Common myeloid progenitor, CD34-positive (primary cell): ENCODE measurements around the gene MMP25.
A peak's percentile ranks its signal among the peaks of the same experiment; 100 is the strongest.

ENCODE experiments used
- CTCF ChIA-PET: fragments of 350-600 bp; sonication (Branson Sonifier 250); formaldehyde crosslinking; loops from one replicate; lab custom pipeline; 2021; ENCODE audit warnings: antibody characterized with exemption; lab: Charles Lee
- POLR2A ChIA-PET: fragments of 350-600 bp; sonication (Branson Sonifier 250); formaldehyde crosslinking; loops from one replicate; lab custom pipeline; 2021; ENCODE audit warnings: antibody characterized with exemption; lab: Charles Lee
- DNase-seq, 3 donors: peaks; one replicate each; pipeline versions ENCODE4 v3.0.0 to v3.0.0-alpha.2; 2013
- H3K27ac ChIP-seq, 2 experiments: 1 replicate in 1 of 2; 2 replicates in 1 of 2; pipeline ENCODE4 v1.7.0; 2013; ENCODE audit warnings: inconsistent platforms in 2 of 2, low read length in 2 of 2, mild to moderate bottlenecking in 2 of 2, low read depth in 1 of 2, moderate library complexity in 1 of 2; ENCODE audit not compliant: severe bottlenecking in 2 of 2, insufficient read depth in 1 of 2, poor library complexity in 1 of 2
- H3K27me3 ChIP-seq, 5 experiments: replicated peaks in 2 of 5; 1 replicate in 3 of 5; 2 replicates in 2 of 5; pipeline versions ENCODE4 v1.6.1 to v1.7.0; 2013; ENCODE audit warnings: low read length in 4 of 5, mild to moderate bottlenecking in 2 of 5, moderate library complexity in 2 of 5, inconsistent platforms in 1 of 5; ENCODE audit not compliant: insufficient read depth in 5 of 5, control insufficient read depth in 4 of 5
- H3K36me3 ChIP-seq, 4 experiments: 1 replicate in 2 of 4; 2 replicates in 2 of 4; pipeline versions ENCODE4 v1.6.1 to v1.7.0; 2013; ENCODE audit warnings: low read length in 3 of 4, control low read depth in 1 of 4, mild to moderate bottlenecking in 1 of 4; ENCODE audit not compliant: control insufficient read depth in 4 of 4, insufficient read depth in 4 of 4
- H3K4me1 ChIP-seq, 4 experiments: 1 replicate in 3 of 4; 2 replicates in 1 of 4; pipeline versions ENCODE4 v1.6.1 to v1.7.1; 2013; ENCODE audit warnings: low read length in 3 of 4, mild to moderate bottlenecking in 3 of 4, control low read depth in 1 of 4, inconsistent platforms in 1 of 4, moderate library complexity in 1 of 4; ENCODE audit not compliant: control insufficient read depth in 4 of 4, insufficient read depth in 4 of 4; ENCODE audit errors: control extremely low read depth in 1 of 4
- H3K4me3 ChIP-seq, 7 experiments: 1 replicate in 4 of 7; 2 replicates in 3 of 7; pipeline versions ENCODE4 v1.5.1 to v1.7.0; 2013; ENCODE audit warnings: mild to moderate bottlenecking in 7 of 7, low read length in 6 of 7, moderate library complexity in 6 of 7, inconsistent platforms in 2 of 7, low read depth in 2 of 7, control low read depth in 1 of 7; ENCODE audit not compliant: insufficient read depth in 4 of 7, control insufficient read depth in 1 of 7; ENCODE audit errors: extremely low read depth in 1 of 7
- H3K9me3 ChIP-seq, 5 experiments: 1 replicate in 4 of 5; 2 replicates in 1 of 5; pipeline versions ENCODE4 v1.6.1 to v1.7.1; 2013; ENCODE audit warnings: low read length in 4 of 5, mild to moderate bottlenecking in 2 of 5, inconsistent platforms in 1 of 5, low read depth in 1 of 5, moderate library complexity in 1 of 5; ENCODE audit not compliant: control insufficient read depth in 4 of 5, insufficient read depth in 2 of 5; ENCODE audit errors: control extremely low read depth in 1 of 5
- WGBS: methylation state at CpG from one replicate; pipeline ENCODE4 v1.1.5; 2013; ENCODE audit not compliant: insufficient coverage; 5-methylcytosine and 5-hydroxymethylcytosine counted together

The MMP25 gene

DNA sequence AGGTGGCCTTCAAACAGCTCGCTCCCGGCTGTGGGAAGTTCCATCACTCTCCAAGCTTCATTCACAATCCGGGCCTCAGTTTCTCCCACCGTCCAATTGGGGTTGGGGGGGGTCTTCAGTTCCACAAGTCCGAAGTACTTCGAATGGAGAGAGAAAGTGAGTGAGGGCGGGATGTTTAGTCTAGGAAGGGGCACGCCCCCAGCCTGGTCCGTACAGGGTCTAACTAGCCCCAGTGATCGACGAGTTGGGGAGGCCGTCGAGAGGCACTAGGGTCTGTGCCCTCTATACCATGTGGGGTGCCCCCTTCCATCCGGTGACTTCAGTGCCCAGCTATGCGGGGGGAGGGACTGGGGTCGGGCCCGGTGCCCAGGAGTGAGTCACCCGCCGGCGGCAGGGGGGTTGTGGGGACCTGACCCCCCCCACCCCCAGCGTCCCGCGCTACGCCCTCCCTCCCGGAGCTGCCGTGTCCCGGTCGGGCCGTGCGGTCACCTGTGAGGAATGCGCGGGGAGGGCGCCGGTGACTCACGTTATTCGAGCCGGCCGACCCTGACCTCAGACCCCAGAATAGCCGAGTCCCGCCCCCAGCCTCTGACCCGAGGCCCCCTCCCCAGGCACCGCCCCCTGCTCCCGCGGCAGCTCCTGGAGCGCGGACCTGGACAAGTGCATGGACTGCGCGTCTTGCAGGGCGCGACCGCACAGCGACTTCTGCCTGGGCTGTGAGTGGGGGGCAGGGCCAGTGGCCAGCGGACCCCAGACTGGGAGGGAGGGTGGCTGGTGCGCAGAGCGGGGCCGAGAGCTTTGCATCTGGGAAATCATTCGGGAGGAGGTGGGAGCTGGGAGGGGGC lies 25.5 kb upstream of the MMP25 start:
- CTCF ChIA-PET, result interaction anchor here (2.2 to 6.4 kb wide), 4 partner anchors 10 to 108 kb away, joined by 9 to 101 read pairs (median 61); no protein-coding TSS in a partner anchor
- under 1% methylated on average over 33 of the region's 57 CpGs for WGBS

DNA sequence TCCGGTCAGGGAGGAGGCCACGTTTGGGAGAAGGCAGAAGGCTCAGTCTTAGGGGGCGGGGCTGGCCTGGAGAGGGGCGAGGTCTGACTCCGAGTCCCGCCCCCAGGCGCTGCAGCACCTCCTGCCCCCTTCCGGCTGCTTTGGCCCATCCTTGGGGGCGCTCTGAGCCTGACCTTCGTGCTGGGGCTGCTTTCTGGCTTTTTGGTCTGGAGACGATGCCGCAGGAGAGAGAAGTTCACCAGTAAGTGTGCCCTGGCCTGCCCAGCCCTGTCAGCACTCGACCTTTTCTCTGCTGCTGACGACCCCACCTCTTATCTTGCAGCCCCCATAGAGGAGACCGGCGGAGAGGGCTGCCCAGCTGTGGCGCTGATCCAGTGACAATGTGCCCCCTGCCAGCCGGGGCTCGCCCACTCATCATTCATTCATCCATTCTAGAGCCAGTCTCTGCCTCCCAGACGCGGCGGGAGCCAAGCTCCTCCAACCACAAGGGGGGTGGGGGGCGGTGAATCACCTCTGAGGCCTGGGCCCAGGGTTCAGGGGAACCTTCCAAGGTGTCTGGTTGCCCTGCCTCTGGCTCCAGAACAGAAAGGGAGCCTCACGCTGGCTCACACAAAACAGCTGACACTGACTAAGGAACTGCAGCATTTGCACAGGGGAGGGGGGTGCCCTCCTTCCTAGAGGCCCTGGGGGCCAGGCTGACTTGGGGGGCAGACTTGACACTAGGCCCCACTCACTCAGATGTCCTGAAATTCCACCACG lies 24.7 kb upstream of the MMP25 start:
- H3K9me3 ChIP-seq, result no peaks in the 10 kb centered on the region
- CTCF ChIA-PET, result interaction anchor here (5.1 to 6.4 kb wide), 3 partner anchors 9 to 18 kb away, joined by 22 to 101 read pairs (median 100); no protein-coding TSS in a partner anchor
- POLR2A ChIA-PET, result interaction anchor here (1.0 to 3.5 kb wide), 4 partner anchors 8 to 18 kb away, joined by 3 to 15 read pairs (median 3); no protein-coding TSS in a partner anchor
- H3K36me3 ChIP-seq, result peaks cover 4 to 12% (median 12%) of the 10 kb centered on the region in 4 experiments
- H3K27ac ChIP-seq, result peak overlapping the region in 1 of 2 experiments; percentile 64
- H3K4me3 ChIP-seq, result peak overlapping the region; percentile 28 to 80 (median 64)
- peaks cover 0 to 60% (median 57%) of the 10 kb centered on the region in 4 experiments for H3K4me1 ChIP-seq
- WGBS, result 8% methylated on average over 17 of the region's 25 CpGs
- peak; percentile 64 to 72 (median 66) for DNase-seq
- H3K27me3 ChIP-seq, result no peaks in the 10 kb centered on the region

More for the DNA sequence above, 25.5 kb upstream of the MMP25 start:
- POLR2A ChIA-PET, result interaction anchor here (1.0 to 3.5 kb wide), 5 partner anchors 9 to 16 kb away, joined by 3 to 15 read pairs (median 6); no protein-coding TSS in a partner anchor
- H3K27me3 ChIP-seq, result no peaks in the 10 kb centered on the region
- H3K4me3 ChIP-seq, result peak overlapping the region; percentile 31 to 80 (median 64)
- no peaks in the 10 kb centered on the region for H3K9me3 ChIP-seq
- H3K36me3 ChIP-seq, result peaks cover 0 to 5% (median 4%) of the 10 kb centered on the region in 4 experiments
- no peak overlapping the region for H3K27ac ChIP-seq
- peaks cover 0 to 60% (median 57%) of the 10 kb centered on the region in 4 experiments for H3K4me1 ChIP-seq
- DNase-seq, result peak; percentile 45 to 82 (median 77)

DNA sequence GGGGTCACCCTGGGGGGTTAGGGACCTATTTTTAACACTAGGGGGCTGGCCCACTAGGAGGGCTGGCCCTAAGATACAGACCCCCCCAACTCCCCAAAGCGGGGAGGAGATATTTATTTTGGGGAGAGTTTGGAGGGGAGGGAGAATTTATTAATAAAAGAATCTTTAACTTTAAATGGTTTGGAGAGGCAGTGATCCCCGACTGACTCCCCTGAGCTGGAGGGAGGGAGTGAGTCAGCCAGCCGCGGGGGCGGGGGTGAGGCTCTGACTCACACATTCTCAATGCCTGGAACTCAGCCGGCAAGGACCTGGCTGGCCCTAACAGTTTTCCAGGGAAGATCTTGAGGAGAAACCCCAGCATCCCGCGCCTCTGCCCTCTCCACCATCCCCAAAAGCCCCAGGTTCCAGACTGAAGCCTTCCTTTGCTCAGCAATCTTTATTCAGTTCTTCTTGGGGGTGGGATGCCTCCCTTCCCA lies 24.1 kb upstream of the MMP25 start:
- Histone ChIP-seq H3K4me3 (peak overlapping the region in 4 of 7 experiments; percentile 52 to 80 (median 72)), H3K27me3 (no peaks in the 10 kb centered on the region), H3K4me1 (peaks cover 0 to 60% (median 57%) of the 10 kb centered on the region in 4 experiments), H3K9me3 (no peaks in the 10 kb centered on the region), H3K27ac (peak overlapping the region in 1 of 2 experiments; percentile 64), H3K36me3 (peaks cover 5 to 19% (median 18%) of the 10 kb centered on the region in 4 experiments)
- ChIA-PET CTCF (interaction anchor here (1.0 to 6.4 kb wide), 5 partner anchors 8 to 67 kb away, joined by 3 to 101 read pairs (median 22); no protein-coding TSS in a partner anchor), POLR2A (interaction anchor here (0.6 to 3.5 kb wide), 3 partner anchors 11 to 19 kb away, joined by 3 to 15 read pairs (median 7); no protein-coding TSS in a partner anchor)
- peak; percentile 62 to 84 (median 84) for DNase-seq
- 33% methylated on average over 7 of the region's 8 CpGs for WGBS

DNA sequence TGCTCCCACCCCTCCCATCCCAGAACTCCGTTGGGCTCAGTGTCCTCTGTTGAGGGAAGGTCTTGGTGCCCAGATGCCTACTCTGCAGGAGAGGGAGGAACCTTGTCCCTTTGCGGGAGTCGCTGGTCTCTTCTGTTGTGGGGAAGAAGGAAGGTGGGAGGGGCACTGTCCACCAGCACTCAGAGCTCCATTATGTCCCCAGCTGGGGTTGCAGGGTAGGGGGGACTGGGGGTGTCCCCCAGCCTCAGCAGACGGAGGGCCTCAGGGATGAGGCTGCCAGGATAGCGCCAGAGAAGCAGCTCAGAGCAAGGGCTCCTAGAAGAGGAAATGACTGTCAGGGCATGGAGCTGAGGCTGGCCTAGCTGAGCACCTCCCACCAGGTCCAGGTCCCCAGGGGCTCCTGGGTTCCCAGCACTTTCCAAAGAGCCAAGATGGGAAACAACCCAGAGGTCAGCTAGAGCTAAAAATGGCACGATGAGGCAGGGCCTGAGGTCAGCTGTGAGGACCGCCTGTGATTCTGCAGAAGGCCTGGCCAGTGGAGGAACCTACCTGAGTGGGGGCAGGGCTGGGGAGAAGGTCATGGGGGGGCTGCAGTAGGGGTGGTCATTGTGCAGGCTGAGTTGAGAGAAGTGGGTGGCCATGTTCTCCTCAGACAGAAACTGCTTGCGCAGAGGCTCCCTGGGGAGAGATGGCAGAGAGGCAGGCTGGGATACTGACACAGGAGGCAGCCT lies 23.5 kb upstream of the MMP25 start:
- peaks cover 0 to 61% (median 58%) of the 10 kb centered on the region in 4 experiments for H3K4me1 ChIP-seq
- 67% methylated on average over 7 of the region's 8 CpGs for WGBS
- H3K36me3 ChIP-seq, result peaks cover 5 to 22% (median 19%) of the 10 kb centered on the region in 4 experiments
- ChIA-PET CTCF (interaction anchor here (1.0 to 6.4 kb wide), 6 partner anchors 8 to 66 kb away, joined by 3 to 101 read pairs (median 13); no protein-coding TSS in a partner anchor), POLR2A (interaction anchor here (0.6 to 3.5 kb wide), 3 partner anchors 12 to 19 kb away, joined by 3 to 15 read pairs (median 7); no protein-coding TSS in a partner anchor)
- H3K4me3 ChIP-seq, result peak overlapping the region in 5 of 7 experiments; percentile 16 to 82 (median 79)
- DNase-seq, result no peak
- H3K9me3 ChIP-seq, result no peaks in the 10 kb centered on the region
- no peaks in the 10 kb centered on the region for H3K27me3 ChIP-seq
- H3K27ac ChIP-seq, result peak overlapping the region in 1 of 2 experiments; percentile 60

DNA sequence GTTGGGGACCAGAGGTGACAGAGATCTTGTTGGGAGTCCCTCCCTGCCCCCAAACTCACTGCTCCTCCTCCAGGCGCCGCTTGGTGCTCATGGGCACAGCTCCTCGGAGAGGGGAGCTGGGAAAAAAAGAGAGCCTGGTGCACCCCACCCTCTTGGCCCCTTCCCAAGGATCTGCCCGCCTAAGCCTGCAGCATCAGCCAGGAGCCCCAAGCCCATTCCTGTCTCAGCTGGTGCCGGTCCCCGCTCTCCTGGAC lies 23.0 kb upstream of the MMP25 start:
- Histone ChIP-seq H3K27me3 (peaks cover 0 to under 1% (median 0%) of the 10 kb centered on the region in 5 experiments), H3K9me3 (no peaks in the 10 kb centered on the region), H3K27ac (peak overlapping the region in 1 of 2 experiments; percentile 90), H3K4me1 (peaks cover 0 to 60% (median 57%) of the 10 kb centered on the region in 4 experiments), H3K36me3 (peaks cover 5 to 22% (median 19%) of the 10 kb centered on the region in 4 experiments), H3K4me3 (peak overlapping the region; percentile 16 to 82 (median 77))
- ChIA-PET POLR2A (interaction anchor here (3.5 kb wide), 1 partner anchor 16 kb away, joined by 15 read pairs; no protein-coding TSS in a partner anchor), CTCF (interaction anchor here (1.4 to 6.4 kb wide), 4 partner anchors 8 to 19 kb away, joined by 3 to 101 read pairs (median 52); no protein-coding TSS in a partner anchor)
- DNase-seq, result no peak
- WGBS, result 36% methylated on average over 3 of the region's 6 CpGs
